GM21717 (cell line): Measurements from ENCODE around the gene GABRB3.

Experiments used
- ATAC-seq: cut with Tn5 transposase; IDR thresholded peaks from one replicate; pipeline ENCODE4 v1.9.1; 2021; ENCODE audit warnings: mild to moderate bottlenecking, moderate library complexity; ENCODE audit not compliant: unreplicated experiment

Gene GABRB3

GRCh38 chr15:26679927-26680326, 92.9 kb downstream of the GABRB3 start:
- no peak for ATAC-seq

GRCh38 chr15:26676115-26676514, 96.8 kb downstream of the GABRB3 start:
- no peak for ATAC-seq

- ATAC-seq, result no peak
Measured at GRCh38 chr15:26674467-26674866, 98.4 kb downstream of the GABRB3 start.

- ATAC-seq, result no peak
Measured at GRCh38 chr15:26673445-26673844, 99.4 kb downstream of the GABRB3 start.

- no peak for ATAC-seq
Measured at GRCh38 chr15:26670116-26670515, 102.8 kb downstream of the GABRB3 start.

DNA sequence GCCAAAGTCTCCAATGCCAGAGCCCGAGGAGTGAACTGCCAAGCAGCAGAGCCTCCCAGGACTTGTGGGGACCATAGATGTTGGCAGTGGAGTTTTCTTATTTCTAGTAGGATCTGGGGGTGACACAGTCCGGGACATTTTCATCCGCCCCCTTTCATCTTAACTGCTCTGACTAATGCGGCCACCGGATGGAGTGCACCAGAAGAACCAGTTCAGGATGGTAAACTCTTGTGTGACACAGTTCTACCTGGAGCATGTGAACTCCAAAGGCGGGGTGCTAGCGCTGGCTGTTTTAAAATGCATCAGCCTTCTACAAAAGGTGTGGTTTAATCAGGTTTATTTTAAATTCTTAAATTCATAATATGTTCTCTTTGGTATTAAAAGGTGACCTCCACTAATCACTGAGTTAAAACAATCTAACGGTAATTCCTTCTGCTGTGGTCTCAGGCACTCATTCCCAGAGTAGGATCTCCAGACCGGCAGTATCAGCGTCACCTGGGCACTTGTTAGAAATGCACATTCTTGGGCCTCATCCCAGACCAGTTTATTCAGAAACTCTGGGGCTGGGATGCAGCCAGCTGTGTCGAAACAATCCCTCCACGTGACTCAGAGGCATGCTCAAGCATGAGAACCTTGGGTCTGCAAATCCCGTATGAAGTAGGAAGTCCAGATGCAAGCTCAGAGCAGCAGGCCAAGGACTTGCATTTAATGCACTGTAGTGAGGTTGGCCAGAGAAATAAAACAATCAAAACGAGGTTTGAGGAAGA, 105.5 kb downstream of the GABRB3 start:
- no peak for ATAC-seq

DNA sequence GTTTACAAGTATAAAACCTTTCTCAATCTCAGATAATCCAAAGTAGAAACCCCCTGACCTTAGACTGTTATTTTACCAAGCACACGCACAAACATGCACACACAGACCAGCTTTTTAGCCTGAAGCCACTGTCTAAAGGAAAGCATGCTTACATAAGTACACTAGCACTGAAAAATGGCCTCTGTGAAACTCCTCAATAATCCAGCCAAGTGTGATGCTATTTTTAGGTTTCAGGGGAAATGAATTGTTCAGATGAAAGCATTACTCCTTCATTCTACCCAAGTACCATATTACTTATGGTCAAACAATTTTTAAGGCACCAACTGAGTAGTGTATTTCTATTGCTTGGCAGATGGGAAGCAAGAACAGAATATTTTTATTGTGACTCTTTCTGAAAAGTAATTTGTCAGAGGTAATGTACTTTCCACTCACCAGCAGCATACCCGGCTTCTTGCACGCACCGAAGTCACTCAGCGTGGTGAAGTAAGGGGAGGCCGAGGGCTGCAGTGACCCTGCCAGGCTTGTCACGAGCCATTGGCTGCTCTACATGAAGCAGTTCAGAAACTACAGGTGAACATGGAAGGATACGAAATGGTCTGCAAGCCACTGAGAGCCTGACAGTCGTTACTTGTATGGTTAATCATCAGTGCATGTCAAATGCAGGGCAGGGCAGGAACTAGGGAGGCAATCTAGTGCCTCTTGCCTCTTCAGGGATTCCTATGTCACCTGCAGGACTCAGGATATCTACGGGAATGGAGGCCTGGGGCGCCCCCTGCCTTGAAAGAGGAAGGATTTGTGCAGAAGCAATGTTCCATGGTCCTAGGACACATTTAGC, 106.7 kb downstream of the GABRB3 start:
- no peak for ATAC-seq

DNA sequence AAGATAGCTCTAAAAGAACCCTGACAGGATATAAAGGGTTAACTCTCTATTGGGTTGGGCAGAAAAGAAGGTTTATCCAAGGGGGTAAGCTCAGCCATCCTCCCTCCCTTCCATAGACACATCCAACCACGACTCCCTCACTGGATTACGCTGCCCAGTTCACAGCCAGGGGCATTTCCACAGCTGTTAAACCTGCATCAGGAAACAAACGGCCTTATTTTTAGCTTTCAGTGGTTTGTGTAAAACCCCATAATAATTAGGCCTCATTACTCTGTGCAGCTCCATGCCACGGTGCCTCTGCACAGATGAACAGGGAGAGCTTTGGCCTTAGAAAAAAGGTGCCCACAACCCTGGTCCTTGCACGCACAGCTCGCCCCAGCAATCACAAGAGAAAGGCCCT, 110.6 kb downstream of the GABRB3 start:
- ATAC-seq, result no peak

GRCh38 chr15:26661748-26662147, 111.1 kb downstream of the GABRB3 start:
- no peak for ATAC-seq

- ATAC-seq, result no peak
Measured at GRCh38 chr15:26661107-26661506, 111.8 kb downstream of the GABRB3 start.

GRCh38 chr15:26660241-26660640, 112.6 kb downstream of the GABRB3 start:
- no peak for ATAC-seq

DNA sequence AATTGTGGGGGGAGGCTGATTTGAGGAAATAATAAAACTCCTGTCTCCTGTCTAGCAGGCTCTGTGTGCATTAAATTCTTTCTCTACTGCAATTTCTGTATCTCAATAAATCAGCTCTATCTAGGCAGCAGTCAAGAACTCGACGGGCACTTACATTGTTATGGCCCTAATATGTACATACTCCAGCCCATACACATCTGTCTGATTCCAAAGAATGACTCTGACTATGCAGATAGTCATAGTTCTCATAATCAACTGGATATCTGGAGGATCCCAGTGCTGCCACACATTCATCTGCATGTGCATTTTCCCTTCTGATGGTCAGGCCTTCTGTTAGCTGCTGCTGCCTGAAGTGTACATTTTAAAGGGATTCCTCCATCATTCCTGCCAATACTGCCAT, 114.6 kb downstream of the GABRB3 start:
- ATAC-seq, result no peak

DNA sequence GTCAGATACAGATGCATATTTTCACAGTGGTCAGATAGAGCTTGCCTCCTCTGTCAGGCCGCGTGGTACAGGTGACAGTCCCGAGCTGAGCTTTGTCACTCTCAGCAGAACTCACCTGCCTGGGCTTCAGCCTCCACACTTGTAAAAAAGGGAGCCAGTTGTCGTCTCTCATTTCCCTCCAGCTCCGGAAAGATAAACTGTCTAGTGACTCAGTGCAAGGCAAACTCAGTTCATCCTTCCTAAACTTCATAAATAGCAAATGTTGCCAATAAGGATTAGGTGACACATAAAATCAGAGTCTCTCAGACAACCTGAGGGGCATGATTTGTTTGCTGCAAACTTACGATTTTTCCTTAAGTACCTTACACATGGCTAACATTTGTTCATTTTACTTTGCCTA, 116.8 kb downstream of the GABRB3 start:
- no peak for ATAC-seq

DNA sequence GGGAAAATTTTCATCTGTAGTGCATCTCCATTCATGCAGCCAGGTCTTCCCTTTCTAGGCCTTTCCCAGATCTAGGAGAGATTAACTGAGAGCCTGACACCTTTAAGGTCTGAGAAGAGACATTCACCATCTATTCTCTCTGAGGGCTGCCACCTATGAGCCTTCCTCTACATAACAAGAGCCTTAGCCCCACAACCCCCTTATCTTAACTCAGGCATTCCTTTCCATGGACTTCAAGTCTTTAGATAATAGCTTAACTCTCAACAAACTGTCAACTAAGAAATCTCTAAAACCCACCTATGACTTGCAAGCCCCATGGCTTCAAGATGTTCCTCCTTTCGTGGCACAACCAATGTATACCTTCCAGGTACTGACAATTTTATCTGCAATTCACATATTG, 121.0 kb downstream of the GABRB3 start:
- ATAC-seq, result no peak

- no peak for ATAC-seq
Measured at GRCh38 chr15:26648676-26649075, 124.2 kb downstream of the GABRB3 start.

GRCh38 chr15:26644948-26645347, 127.9 kb downstream of the GABRB3 start:
- ATAC-seq, result no peak

DNA sequence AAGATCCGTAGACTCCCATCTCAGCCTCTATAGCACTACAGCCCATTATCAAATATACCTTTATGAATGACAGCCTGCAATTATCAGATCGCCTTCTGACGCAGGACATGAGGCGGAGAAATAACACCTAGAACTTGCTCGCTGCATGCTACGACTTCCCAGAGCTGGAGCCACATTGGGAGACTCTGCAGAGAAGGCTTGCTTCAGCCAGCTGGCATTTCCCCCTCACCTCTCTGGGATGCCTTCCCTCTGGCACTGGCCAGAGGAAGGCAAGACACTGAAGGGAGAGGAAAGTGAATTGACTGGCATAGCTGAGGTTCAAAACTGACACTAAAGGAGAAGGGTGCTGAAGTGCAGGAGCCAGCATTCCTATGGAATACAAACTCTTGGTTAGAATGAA, 131.7 kb downstream of the GABRB3 start:
- ATAC-seq, result no peak

DNA sequence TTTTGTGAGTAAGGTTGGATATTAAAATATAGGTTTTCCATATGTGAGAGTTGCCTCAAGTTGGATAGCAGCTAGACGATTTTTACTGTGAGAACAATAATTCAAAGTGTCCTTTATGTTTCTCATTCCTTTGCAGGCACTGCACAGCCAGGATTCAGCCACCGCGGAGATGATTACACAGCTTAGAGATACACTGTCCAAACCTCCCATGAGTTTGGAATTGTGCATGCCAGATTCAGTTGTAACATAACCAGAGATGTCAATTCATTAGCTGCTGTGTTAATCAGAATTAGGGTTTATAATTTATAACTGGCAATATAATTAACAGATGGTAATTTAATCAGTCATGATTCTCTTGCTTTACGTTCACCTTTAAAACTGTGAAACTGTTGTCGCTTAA, 132.3 kb downstream of the GABRB3 start:
- ATAC-seq, result no peak

GRCh38 chr15:26639966-26640365, 132.9 kb downstream of the GABRB3 start:
- ATAC-seq, result no peak

DNA sequence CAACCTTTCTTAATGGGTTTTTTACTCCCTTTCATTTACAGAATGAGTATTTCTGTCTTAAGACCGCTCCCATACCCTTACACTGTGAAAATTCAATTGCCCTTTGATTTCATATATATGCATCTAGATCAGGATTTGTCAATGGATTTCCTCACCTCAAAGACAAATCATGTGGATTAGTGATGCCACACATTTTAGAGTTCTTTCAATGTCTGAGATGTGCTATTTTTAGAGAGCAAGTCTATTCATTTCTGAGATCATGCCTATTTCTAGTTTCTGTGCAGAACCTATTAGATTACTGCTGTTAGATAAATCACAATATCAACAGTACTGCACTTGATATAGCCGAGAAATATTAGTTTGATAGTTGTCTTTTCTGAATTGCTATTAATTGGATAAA, 137.3 kb downstream of the GABRB3 start:
- ATAC-seq, result no peak

GRCh38 chr15:26635105-26635504, 137.8 kb downstream of the GABRB3 start:
- no peak for ATAC-seq

DNA sequence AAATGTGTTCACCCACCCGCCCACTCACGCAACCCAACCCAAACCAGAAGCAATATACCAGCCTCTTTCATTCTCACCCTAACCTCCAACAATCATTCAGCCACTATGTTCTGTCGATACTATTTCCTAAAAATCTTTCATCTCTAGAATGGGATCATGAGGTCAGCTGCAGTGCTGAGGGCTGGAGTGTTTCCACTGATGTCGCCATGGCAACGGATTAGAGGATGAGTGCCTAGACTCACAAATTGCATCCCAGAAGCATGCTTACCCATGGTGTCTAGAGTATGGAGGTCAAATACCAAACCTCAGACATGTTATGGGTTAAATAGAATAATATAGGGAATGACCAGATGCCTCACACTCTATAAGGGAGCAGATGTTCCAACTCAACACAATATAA, 138.5 kb downstream of the GABRB3 start:
- no peak for ATAC-seq
